Tongue (tissue), 2 donors: ENCODE results near the gene POLE2. TPM values are rescaled to one million over a fixed set of nuclear protein-coding genes. Genes with fewer than 3 reads are reported as not detected.
"Not testable (repeated sequence)": the region's sequence is repeated elsewhere in the genome, so short reads cannot be mapped to it uniquely, and the experiment has no call there.

Experiments
- DNase-seq: peaks from one replicate; pipeline ENCODE4 v3.0.0-alpha.2; 2015
- total RNA-seq: library from RNA; depleted of rRNA; stranded (reverse); fragments of >200 nt; gene quantifications from one replicate; pipeline ENCODE4 v1.2.3, GENCODE V29; 2014

Gene POLE2
- total RNA-seq, 1 donor from 2014 or later, result 8.0 TPM

DNA sequence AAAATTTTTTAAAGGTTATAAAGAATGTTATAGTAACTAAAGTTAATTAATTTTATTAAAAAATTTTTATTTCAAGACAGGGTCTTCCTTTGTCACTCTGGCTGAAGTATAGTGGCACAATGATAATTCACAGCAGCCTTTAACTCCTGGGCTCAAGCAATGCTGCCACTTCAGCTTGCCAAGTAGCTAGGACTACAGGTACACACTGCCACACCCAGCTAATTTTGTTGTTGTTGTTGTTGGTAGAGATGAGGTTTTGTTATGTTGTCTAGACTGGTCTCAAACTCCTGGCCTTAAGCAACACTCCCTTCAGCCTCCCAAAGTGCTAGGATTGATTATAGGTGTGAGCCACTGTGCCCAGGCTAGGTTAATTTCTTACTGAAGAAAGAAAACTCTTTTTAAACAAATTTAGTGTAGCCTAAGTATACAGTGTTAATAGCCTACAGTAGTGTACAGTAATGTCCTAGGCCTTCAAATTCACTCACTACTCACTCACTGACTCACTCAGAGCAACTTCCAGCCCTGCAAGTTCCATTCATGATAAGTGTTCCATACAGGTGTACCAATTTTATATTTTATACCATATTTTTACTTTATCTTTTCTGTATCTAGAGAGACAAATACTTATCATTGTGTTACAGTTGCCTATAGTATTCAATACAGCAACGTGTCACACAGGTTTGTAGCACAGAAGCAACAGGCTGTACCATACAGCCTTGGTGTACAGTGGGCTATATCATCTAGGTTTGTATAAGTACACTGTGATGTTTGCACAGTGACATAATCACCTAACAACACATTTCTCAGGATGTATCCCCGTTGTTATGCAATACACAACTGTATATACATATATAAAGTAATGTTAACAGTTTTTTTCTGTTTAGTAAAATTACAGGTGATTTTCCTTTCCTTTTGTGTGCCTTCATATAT lies 28.2 kb downstream of the POLE2 start:
- no peak for DNase-seq

DNA sequence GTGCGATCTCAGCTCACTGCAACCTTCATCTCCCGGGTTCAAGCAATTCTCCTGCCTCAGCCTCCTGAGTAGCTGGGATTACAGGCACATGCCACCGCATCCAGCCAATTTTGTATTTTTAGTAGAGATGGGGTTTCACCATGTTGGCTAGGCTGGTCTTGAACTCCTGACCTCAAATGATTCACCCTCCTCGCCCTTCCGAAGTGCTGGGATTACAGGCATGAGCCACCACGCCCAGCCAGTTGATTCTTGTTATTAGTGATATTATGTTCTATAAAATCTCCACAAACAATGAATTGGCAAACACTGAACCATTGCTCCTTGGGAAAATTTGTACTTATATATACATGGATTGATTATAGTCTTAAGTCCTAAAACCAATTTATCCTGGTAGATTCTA lies 30.5 kb downstream of the POLE2 start:
- DNase-seq, result not testable (repeated sequence)

GRCh38 chr14:49654511-49654910 lies 33.5 kb downstream of the POLE2 start:
- DNase-seq, result no peak

DNA sequence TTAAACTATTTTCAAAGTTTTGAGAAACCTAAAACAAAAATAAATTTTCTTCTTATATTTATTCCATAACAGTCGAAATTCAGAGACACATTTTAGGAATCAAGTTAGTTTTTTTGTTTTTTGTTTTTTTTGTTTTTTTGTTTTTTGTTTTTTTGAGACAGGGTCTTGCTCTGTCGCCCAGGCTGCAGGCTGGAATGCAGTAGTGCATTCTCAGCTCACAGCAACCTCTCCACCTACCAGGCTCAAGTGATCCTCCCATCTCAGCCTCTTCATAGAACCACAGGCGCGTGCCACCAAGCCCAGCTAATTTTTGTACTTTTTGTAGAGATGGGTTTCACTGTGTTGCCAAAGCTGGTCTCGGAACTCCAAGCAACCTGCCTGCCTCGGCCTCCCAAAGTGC lies 34.5 kb downstream of the POLE2 start:
- no peak for DNase-seq

GRCh38 chr14:49642163-49642562 lies 45.9 kb downstream of the POLE2 start:
- no peak for DNase-seq

- DNase-seq, result no peak
Observed at GRCh38 chr14:49641697-49642129, 46.3 kb downstream of the POLE2 start.

DNA sequence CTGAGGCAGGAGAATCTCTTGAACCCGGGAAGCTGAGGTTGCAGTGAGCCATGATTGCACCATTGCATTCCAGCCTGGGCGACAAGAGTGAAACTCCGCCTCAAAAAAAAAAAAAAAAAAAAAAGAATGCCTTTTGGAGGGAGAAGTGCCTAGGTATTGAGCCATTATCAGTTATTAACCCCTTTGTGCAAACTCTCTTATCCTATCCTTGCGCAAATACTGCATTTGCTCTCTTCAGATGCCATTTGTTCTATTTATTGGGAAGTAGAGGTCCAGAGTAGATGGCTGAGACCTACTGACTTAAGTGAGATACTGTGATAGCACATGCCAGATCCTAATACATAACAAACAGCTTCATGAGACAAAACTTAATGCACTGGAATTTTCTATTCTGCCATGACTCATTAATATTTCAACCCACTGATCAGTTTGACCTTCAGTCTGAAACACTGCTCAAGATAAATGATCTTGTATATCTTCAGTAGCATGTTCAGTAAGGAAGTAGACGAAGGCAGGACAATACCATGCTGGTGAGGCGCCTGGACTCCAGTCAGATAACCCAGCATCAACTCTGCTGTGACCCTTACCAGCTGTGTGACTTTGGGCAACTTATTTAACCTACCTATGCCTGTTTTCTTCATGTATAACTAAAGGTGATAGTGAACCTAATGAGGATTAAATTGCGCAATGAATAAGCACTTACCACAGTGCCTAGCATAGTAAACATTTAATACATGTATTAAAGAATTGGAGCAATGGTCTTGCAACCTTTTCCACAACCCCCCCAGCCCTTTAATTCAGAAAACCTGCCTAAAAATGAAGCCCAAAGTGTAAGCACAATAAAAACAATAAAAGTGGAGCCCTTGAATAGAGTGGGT lies 47.2 kb downstream of the POLE2 start:
- no peak for DNase-seq

- DNase-seq, result no peak
Observed at GRCh38 chr14:49637534-49638078, 50.4 kb downstream of the POLE2 start.

- no peak for DNase-seq
Observed at GRCh38 chr14:49636866-49637265, 51.1 kb downstream of the POLE2 start.

DNA sequence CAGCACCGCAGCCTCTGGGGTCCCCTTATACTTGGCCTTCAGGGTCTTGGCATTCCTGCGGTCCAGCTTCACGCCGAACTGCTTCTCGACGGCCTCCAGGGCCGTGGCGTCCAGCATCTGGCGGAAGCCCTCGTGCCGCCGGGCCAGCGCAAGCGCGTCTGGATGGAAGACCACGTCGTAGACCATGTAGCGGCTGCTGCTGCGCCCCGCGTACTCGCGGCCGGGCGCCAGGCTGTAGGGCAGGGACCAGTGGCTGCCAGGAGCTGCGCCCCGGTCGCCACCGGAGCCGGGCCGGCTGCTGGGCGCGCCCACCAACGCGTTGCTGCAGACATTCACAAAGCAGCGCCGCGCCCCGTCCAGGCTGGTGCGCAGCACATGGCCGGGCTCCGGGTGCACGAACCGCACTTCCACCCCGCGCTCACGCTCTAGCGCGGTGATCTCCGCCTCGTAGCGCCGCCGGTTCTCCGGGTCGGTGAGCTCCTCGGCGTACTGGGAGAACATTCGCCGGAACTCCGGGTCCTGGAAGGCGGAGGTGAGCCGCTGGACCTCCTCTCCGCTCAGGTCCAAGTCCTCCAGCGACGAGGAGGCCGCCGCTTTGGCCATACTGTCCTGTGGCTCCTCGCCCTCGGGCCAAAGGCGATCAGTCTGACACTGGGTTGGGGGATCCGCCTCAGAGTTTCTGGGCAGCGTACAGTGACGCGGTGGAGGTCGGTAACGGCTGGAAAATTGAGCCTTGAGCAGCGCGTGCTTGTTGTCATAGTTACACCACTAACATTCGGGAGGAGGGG lies 53.3 kb downstream of the POLE2 start, which contains the start of gene DNAAF2:
Gene DNAAF2 (minus strand): TSS at position 698 of the 788 bp plus-strand sequence. CDS start 95 bp downstream, at position 603.
- peak; percentile 88 for DNase-seq

GRCh38 chr14:49633640-49634546 lies 54.1 kb downstream of the POLE2 start:
- DNase-seq, result peak; percentile 98

GRCh38 chr14:49623941-49624839 lies 63.8 kb downstream of the POLE2 start:
- DNase-seq, result no peak

DNA sequence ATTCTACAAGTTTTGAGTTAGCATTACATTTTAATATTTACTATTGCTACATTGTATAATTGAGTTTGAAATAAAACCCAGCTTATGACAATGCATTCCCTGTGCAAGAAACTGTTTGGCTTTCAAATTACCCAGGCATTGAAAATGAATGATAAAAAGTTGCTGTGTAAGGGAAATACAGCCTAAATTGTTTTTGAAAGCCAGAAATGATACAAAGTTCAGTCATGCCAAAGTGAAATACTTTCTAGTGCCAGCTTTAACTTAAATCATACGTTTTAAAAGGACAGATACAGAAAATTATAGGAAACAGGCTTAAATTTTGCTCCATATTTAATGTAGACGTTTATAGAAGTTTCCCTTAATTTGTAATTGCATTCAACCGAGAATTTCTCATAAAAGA lies 64.6 kb downstream of the POLE2 start:
- no peak for DNase-seq

- no peak for DNase-seq
Observed at GRCh38 chr14:49622022-49622607, 65.9 kb downstream of the POLE2 start.

GRCh38 chr14:49621114-49621881 lies 66.7 kb downstream of the POLE2 start:
- DNase-seq, result peak; percentile 76

DNA sequence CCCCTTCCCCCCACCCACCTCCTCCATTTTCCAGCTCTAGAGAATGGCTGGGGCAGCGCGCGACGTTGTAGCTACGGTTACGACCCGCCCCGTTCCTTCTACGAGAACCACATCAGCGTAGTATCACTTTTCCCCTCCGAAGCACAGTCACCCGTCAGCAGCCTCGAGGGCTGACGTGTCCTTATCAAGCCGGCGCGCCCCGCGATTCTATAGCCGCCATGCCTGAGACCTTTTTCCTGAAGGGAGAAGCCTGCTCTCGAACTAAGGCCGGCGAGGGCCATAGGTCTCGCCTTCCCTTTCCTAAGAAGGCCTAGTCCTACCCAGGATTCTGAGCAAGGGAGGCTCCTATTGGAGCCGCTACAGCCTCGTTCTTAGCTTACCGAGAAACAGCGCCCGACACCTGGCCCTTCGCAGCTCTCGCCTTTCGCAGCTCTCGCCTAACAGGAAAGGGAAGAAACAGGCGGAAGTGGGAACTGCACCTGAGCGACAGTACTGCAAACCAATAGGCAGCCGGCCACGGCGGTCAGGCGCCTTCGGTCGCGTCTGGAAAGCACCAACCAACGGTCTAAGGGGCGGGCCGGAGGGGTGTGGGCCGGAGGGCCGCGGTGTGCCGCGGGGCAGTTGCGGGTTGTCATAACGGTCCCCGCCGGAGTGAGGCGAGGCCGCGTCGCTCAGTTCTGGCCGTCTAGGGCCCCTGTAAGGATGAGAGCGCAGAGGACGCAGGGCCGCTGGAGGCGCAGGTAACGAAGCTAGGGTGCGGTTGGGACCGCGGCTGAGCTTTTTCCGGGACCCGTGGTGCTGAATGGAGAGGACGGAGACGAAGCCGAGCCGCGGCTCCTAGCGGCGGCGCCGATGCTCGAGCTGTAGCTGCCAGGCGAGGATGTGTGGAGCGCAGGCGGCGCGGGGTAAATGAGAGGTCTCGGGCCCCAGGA lies 67.6 kb downstream of the POLE2 start, which contains the start of the genes MGAT2 and RPL36AL:
Gene MGAT2 (plus strand): TSS at position 618 of the 932 bp plus-strand sequence. CDS start 470 bp downstream, outside the sequence.
Gene RPL36AL (minus strand): TSS at position 445 of the 932 bp plus-strand sequence. CDS start 1,522 bp downstream, outside the sequence.
- DNase-seq, result peak; percentile 99

- no peak for DNase-seq
Observed at GRCh38 chr14:49619730-49620129, 68.3 kb downstream of the POLE2 start.
